NT2/D1 (cell line): ENCODE measurements around the gene VAV3.

Experiments
- DNase-seq: peaks from one replicate; pipeline ENCODE4 v3.0.0-alpha.2; 2011; ENCODE audit warnings: low read depth, low spot score
- H3K27me3 ChIP-seq: 2 replicates; pipeline ENCODE4 v1.6.0; 2011; ENCODE audit warnings: mild to moderate bottlenecking; ENCODE audit not compliant: insufficient read length, insufficient read depth
- H3K36me3 ChIP-seq: 2 replicates; pipeline ENCODE4 v1.6.1; 2011; ENCODE audit warnings: mild to moderate bottlenecking, low read length, mixed read lengths; ENCODE audit not compliant: insufficient read depth, insufficient read length
- H3K4me1 ChIP-seq: 2 replicates; pipeline ENCODE4 v1.5.1; 2011; ENCODE audit not compliant: insufficient read depth, insufficient read length
- H3K4me3 ChIP-seq: 2 replicates; pipeline ENCODE4 v1.5.1; 2011; ENCODE audit warnings: low read depth; ENCODE audit not compliant: insufficient read length
- H3K9ac ChIP-seq: 2 replicates; pipeline ENCODE4 v1.6.0; 2011; ENCODE audit warnings: low read depth; ENCODE audit not compliant: insufficient read length
- H3K9me3 ChIP-seq: 2 replicates; pipeline ENCODE4 v1.5.1; 2011; ENCODE audit warnings: mild to moderate bottlenecking, low read length; ENCODE audit not compliant: insufficient read depth
- SUZ12 ChIP-seq: IDR thresholded peaks from 2 replicates; pipeline ENCODE4 v1.6.1; 2011; ENCODE audit not compliant: insufficient read length, insufficient read depth; ENCODE audit errors: extremely low read depth
- YY1 ChIP-seq: IDR thresholded peaks from 2 replicates; pipeline ENCODE4 v1.6.1; 2011; ENCODE audit not compliant: insufficient read length, insufficient read depth
- ZNF274 ChIP-seq: IDR thresholded peaks from 2 replicates; pipeline ENCODE4 v1.6.1; 2011; ENCODE audit warnings: mild to moderate bottlenecking, low read depth, low read length

VAV3 gene

DNA sequence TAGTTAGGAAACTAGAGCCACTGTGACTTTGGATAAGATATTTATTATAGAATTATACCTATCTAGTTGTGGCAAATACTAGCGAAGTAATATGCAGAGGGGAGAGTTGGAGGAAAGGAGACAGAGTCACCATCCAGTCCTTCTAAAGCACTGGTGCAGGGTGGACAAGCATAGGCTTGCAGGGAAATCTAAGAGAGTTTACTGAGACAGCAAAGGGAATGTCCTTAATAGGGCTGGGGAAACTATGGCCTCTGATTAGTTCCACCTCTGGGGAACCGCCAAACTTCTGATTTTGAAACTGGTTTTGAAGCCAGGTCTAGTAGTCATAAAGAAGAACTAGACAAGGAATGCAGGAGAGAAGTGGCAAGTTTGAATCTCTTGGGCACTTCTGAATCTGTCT, 407.9 kb downstream of the VAV3 start:
- TF ChIP-seq SUZ12, result no peak
- Histone ChIP-seq H3K4me1 (no peaks in the 10 kb centered on the region), H3K36me3 (no peaks in the 10 kb centered on the region), H3K9me3 (no peaks in the 10 kb centered on the region), H3K9ac (no peak overlapping the region), H3K4me3 (no peak overlapping the region), H3K27me3 (no peaks in the 10 kb centered on the region)
- DNase-seq, result no peak

- H3K9ac ChIP-seq, result no peak overlapping the region
- no peaks in the 10 kb centered on the region for H3K36me3 ChIP-seq
- H3K4me1 ChIP-seq, result no peaks in the 10 kb centered on the region
- H3K27me3 ChIP-seq, result no peaks in the 10 kb centered on the region
- DNase-seq, result no peak
- no peak for TF ChIP-seq ZNF274
- TF ChIP-seq YY1, result no peak
- no peak for TF ChIP-seq SUZ12
- H3K4me3 ChIP-seq, result no peak overlapping the region
- H3K9me3 ChIP-seq, result no peaks in the 10 kb centered on the region
These were observed 409.4 kb downstream of the VAV3 start for GRCh38 chr1:107555578-107555977.

GRCh38 chr1:107552781-107553180, 412.2 kb downstream of the VAV3 start:
- Histone ChIP-seq H3K27me3 (no peaks in the 10 kb centered on the region), H3K4me3 (no peak overlapping the region), H3K9ac (no peak overlapping the region), H3K9me3 (no peaks in the 10 kb centered on the region), H3K4me1 (no peaks in the 10 kb centered on the region), H3K36me3 (no peaks in the 10 kb centered on the region)
- DNase-seq, result no peak
- no peak for TF ChIP-seq ZNF274
- no peak for TF ChIP-seq YY1
- TF ChIP-seq SUZ12, result no peak

DNA sequence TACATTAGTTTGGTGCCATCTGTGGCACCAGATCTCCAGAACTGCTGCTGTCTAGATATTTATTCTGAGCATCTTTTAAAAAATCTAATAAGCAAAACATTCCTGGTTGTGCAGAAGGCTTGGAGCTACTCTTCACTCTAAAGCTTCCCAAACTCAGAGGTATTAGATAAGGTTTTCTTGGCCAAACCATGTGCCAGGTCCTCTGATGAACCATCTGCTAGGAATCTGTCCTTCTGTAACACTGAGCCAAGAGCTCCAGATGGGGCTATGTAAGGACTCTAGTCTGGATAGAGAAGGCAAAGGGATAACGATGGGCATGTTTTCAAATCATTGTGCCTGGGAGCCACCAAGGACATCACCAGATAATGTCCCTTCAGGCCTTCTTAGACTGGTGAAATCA, 413.5 kb downstream of the VAV3 start:
- H3K4me3 ChIP-seq, result no peak overlapping the region

DNA sequence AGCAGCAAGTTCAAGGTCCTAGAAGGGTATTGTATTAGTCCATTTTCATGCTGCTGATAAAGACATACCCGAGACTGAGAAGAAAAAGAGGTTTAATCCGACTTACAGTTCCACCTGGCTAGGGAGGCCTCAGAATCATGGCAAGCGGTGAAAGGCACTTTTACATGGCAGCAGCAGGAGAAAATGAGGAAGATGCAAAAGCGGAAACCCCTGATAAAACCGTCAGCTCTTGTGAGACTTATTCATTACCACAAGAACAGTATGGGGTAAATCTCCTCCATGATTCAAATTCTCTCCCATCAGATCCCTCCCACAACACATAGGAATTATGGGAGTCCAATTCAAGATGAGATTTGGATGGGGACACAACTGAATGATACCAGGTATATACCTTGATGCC, 414.6 kb downstream of the VAV3 start:
- TF ChIP-seq ZNF274 (no peak), SUZ12 (no peak), YY1 (no peak)
- H3K27me3 ChIP-seq, result no peaks in the 10 kb centered on the region
- H3K9ac ChIP-seq, result no peak overlapping the region
- H3K36me3 ChIP-seq, result no peaks in the 10 kb centered on the region
- H3K4me3 ChIP-seq, result no peak overlapping the region
- no peak for DNase-seq
- no peaks in the 10 kb centered on the region for H3K9me3 ChIP-seq
- H3K4me1 ChIP-seq, result no peaks in the 10 kb centered on the region

More for the DNA sequence above, 413.5 kb downstream of the VAV3 start:
- Histone ChIP-seq H3K9ac (no peak overlapping the region), H3K36me3 (no peaks in the 10 kb centered on the region), H3K4me1 (no peaks in the 10 kb centered on the region), H3K27me3 (no peaks in the 10 kb centered on the region), H3K9me3 (no peaks in the 10 kb centered on the region)
- DNase-seq, result no peak
- TF ChIP-seq ZNF274 (no peak), YY1 (no peak), SUZ12 (no peak)

DNA sequence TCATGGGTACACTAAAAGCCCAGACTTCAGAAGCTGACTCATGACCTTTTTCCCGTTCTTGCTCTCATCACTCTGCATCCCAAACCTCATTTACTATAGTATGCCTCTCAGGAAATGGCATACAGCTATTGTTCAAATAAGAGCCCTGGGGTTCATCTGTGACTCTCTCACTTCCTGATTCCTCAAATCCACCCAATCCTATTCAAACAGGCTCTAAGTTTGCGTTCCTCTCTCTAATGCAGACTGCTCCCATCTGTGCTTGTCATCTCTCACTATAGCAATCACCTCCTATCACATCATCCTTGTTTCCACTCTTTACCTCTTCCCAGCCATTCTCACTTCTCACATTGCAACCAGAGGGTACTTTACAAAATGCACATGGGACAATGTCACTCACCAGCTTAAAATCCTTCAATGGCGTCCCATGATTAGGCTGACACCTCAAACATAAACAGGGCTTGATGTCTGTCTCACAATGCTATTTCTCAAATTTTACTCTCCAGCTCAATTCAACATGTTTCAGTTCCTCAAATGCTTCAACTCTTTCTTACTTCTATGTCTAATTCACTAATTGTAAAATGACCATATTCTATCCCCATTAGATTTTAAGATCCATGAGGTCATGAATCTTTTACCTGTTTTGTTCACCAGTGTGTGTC, 415.7 kb downstream of the VAV3 start:
- Histone ChIP-seq H3K9me3 (no peaks in the 10 kb centered on the region), H3K27me3 (no peaks in the 10 kb centered on the region)
- TF ChIP-seq SUZ12, result no peak
- TF ChIP-seq YY1, result no peak
- TF ChIP-seq ZNF274, result no peak

DNA sequence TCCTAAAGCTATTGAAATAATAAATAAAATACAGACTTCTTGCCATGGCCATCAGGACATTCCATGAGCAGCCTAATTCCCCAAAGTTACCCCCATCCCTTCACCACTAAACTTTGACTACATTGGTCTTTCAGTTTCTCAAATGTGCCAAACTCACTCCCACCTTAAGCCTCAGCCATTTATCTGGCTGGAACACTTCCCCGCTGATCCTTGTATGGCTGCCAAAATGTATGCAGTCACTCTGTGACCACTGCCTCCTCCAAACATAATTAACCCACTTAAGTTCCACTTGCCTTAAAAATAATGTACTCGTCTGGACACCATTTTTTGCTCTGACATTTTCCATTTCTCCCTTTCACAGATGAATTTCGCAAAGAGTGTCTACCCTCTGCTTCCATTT, 416.7 kb downstream of the VAV3 start:
- no peaks in the 10 kb centered on the region for H3K9me3 ChIP-seq
- H3K9ac ChIP-seq, result no peak overlapping the region
- no peak for DNase-seq
- no peaks in the 10 kb centered on the region for H3K4me1 ChIP-seq
- no peak overlapping the region for H3K4me3 ChIP-seq
- no peaks in the 10 kb centered on the region for H3K36me3 ChIP-seq
- no peaks in the 10 kb centered on the region for H3K27me3 ChIP-seq
- TF ChIP-seq YY1 (no peak), ZNF274 (no peak), SUZ12 (no peak)

More for the DNA sequence above, 415.7 kb downstream of the VAV3 start:
- H3K36me3 ChIP-seq, result no peaks in the 10 kb centered on the region
- no peak overlapping the region for H3K9ac ChIP-seq
- DNase-seq, result no peak
- no peaks in the 10 kb centered on the region for H3K4me1 ChIP-seq
- no peak overlapping the region for H3K4me3 ChIP-seq
